K562 (cell line): ENCODE measurements around the gene BTAF1. TPM values are rescaled to one million over a fixed set of nuclear protein-coding genes. Genes with fewer than 3 reads are reported as not detected.

ENCODE experiments used
- ATAC-seq: fragments of 200-7000 bp; cut with Tn5 transposase; 3 replicates; pipeline ENCODE4 v1.9.1; 2020; ENCODE audit warnings: moderate library complexity
- BruUV-seq: library from RNA; stranded (reverse); fragments of 400-500 nt; replicated peaks from 2 replicates; lab custom pipeline; 2021; lab: Mats Ljungman, UMichigan
- CTCF ChIA-PET: fragments of 300-600 bp; formaldehyde crosslinking; extraction: SDS; loops from one replicate; lab custom pipeline; 2021; ENCODE audit warnings: low intra/inter-chr PET ratio; lab: Yijun Ruan, JAX
- POLR2A ChIA-PET: fragments of 300-600, 350-650 bp; sonication (Branson Sonifier 250); formaldehyde crosslinking; extraction: SDS; loops from one replicate; lab custom pipeline; 2021; ENCODE audit warnings: antibody characterized with exemption, inconsistent platforms; lab: Yijun Ruan, JAX
- DNase-seq, 4 experiments: peaks; one replicate each; pipeline versions ENCODE4 v3.0.0 to v3.0.0-alpha.2; 2011 to 2018; ENCODE audit warnings: low spot score in 3 of 4, mixed read lengths in 3 of 4; ENCODE audit errors: extremely low read depth in 1 of 4
- FAIRE-seq: peaks from 2 replicates; lab custom pipeline; 2011; peaks lifted over from hg19 to GRCh38; lab: Jason Lieb, UNC
- H2AFZ ChIP-seq: 2 replicates; pipeline ENCODE4 v1.6.0; 2011; ENCODE audit warnings: low read depth, low read length, control low read depth, inconsistent platforms
- H3K27ac ChIP-seq: fragments of 200-600 bp; 3 replicates; pipeline ENCODE4 v1.8.0; 2011; ENCODE audit warnings: low read depth, mild to moderate bottlenecking, control low read depth, inconsistent platforms, low read length, moderate library complexity, mixed read lengths; ENCODE audit errors: extremely low read depth
- H3K27me3 ChIP-seq, 2 experiments: fragments of 300-600 bp in 1 of 2; 2 replicates in 1 of 2; 3 replicates in 1 of 2; pipeline versions ENCODE4 v1.6.0 to v1.8.0; 2011; ENCODE audit warnings: inconsistent platforms in 2 of 2, low read length in 2 of 2, mild to moderate bottlenecking in 1 of 2, mixed read lengths in 1 of 2, moderate library complexity in 1 of 2; ENCODE audit not compliant: control insufficient read depth in 2 of 2, insufficient read depth in 2 of 2
- H3K36me3 ChIP-seq: fragments of 300-600 bp; 3 replicates; pipeline ENCODE4 v1.8.0; 2011; ENCODE audit warnings: mild to moderate bottlenecking, low read length, inconsistent platforms; ENCODE audit not compliant: control insufficient read depth, insufficient read depth
- H3K4me1 ChIP-seq, 2 experiments: fragments of 200-600 bp in 1 of 2; replicated peaks in 1 of 2; 2 replicates in 1 of 2; 3 replicates in 1 of 2; pipeline versions ENCODE4 v1.5.1 to v1.8.0; 2011; ENCODE audit warnings: inconsistent platforms in 2 of 2, low read length in 2 of 2, mild to moderate bottlenecking in 1 of 2, mixed read lengths in 1 of 2, moderate library complexity in 1 of 2; ENCODE audit not compliant: control insufficient read depth in 2 of 2, insufficient read depth in 2 of 2
- H3K4me2 ChIP-seq: 2 replicates; pipeline ENCODE4 v1.6.1; 2011; ENCODE audit warnings: low read length, control low read depth, inconsistent platforms, mixed read lengths; ENCODE audit not compliant: insufficient read depth
- H3K4me3 ChIP-seq: fragments of 200-600 bp; sonication (generic), shearing (Covaris generic); 2 replicates; pipeline ENCODE4 v1.5.1; 2016; ENCODE audit warnings: control low read depth, inconsistent platforms
- H3K79me2 ChIP-seq: fragments of 200-600 bp; 3 replicates; pipeline ENCODE4 v1.8.0; 2011; ENCODE audit warnings: low read length, inconsistent platforms; ENCODE audit not compliant: control insufficient read depth, insufficient read depth
- H3K9ac ChIP-seq, 2 experiments: 2 replicates each; pipeline versions ENCODE4 v1.6.0 to v1.6.1; 2011; ENCODE audit warnings: low read depth in 2 of 2, low read length in 2 of 2, control low read depth in 1 of 2, inconsistent platforms in 1 of 2, mild to moderate bottlenecking in 1 of 2, mixed read lengths in 1 of 2; ENCODE audit not compliant: insufficient read depth in 1 of 2
- H3K9me1 ChIP-seq: one replicate; pipeline ENCODE4 v1.6.0; 2011; ENCODE audit warnings: inconsistent platforms, mild to moderate bottlenecking, low read length, moderate library complexity; ENCODE audit not compliant: control insufficient read depth, insufficient read depth
- H3K9me3 ChIP-seq: replicated peaks from 2 replicates; pipeline ENCODE4 v1.5.1; 2011; ENCODE audit warnings: low read depth, low read length, inconsistent platforms; ENCODE audit not compliant: control insufficient read depth, insufficient read depth
- H4K20me1 ChIP-seq: replicated peaks from 2 replicates; pipeline ENCODE4 v1.6.1; 2011; ENCODE audit warnings: low read length, inconsistent platforms, mixed read lengths; ENCODE audit not compliant: control insufficient read depth, insufficient read depth
- BDP1 ChIP-seq: IDR thresholded peaks from 3 replicates; pipeline ENCODE4 v1.6.1; 2011; ENCODE audit not compliant: insufficient read length, insufficient read depth
- C11orf30 ChIP-seq: fragments of 450-650 bp; IDR thresholded peaks from 2 replicates; pipeline ENCODE4 v1.6.1; 2016; ENCODE audit warnings: low read depth, mild to moderate bottlenecking
- CBX2 ChIP-seq: fragments of 200-600 bp; sonication (generic); IDR thresholded peaks from one replicate; pipeline ENCODE4 v1.6.1; 2012; ENCODE audit warnings: mild to moderate bottlenecking, low read length, inconsistent platforms; ENCODE audit not compliant: insufficient read depth, poor library complexity, severe bottlenecking
- CHD1 ChIP-seq: fragments of 200-600 bp; sonication (generic); IDR thresholded peaks from one replicate; pipeline ENCODE4 v1.6.1; 2012; ENCODE audit warnings: mild to moderate bottlenecking, moderate library complexity, low read length, inconsistent platforms
- DLX4 ChIP-seq: fragments of 250-450 bp; sonication (Bioruptor Pico); IDR thresholded peaks from 2 replicates; pipeline ENCODE4 v1.6.1; 2021; ENCODE audit warnings: mild to moderate bottlenecking
- ELF1 ChIP-seq: fragments of 200-800 bp; sonication (Bioruptor generic); IDR thresholded peaks from 2 replicates; pipeline ENCODE4 v1.6.1; 2016; ENCODE audit warnings: missing genetic modification characterization, missing compliant biosample characterization
- EP400 ChIP-seq: fragments of 450-650 bp; IDR thresholded peaks from 2 replicates; pipeline ENCODE4 v1.6.1; 2017; ENCODE audit warnings: antibody characterized with exemption, mild to moderate bottlenecking, moderate library complexity
- KAT2B ChIP-seq: IDR thresholded peaks from one replicate; pipeline ENCODE4 v1.6.1; 2012; ENCODE audit warnings: low read depth, mild to moderate bottlenecking, control low read depth, inconsistent platforms, low read length, moderate library complexity
- MAFG ChIP-seq: fragments of 450-650 bp; conservative IDR thresholded peaks from 2 replicates; pipeline ENCODE4 v1.6.1; 2016; ENCODE audit warnings: missing genetic modification characterization, missing compliant biosample characterization
- MAFK ChIP-seq: IDR thresholded peaks from 2 replicates; pipeline ENCODE4 v1.6.1; 2011; ENCODE audit warnings: low read length, improper control_type of control experiment
- MBD1 ChIP-seq: fragments of 250-450 bp; sonication (Bioruptor Pico); IDR thresholded peaks from 2 replicates; pipeline ENCODE4 v1.8.0; 2022; ENCODE audit warnings: inconsistent platforms
- MXD1 ChIP-seq: fragments of 250-450 bp; sonication (Bioruptor Pico); IDR thresholded peaks from 2 replicates; pipeline ENCODE4 v1.8.0; 2021; ENCODE audit warnings: borderline replicate concordance, mild to moderate bottlenecking, moderate library complexity; ENCODE audit not compliant: poor library complexity, severe bottlenecking
- RNF219 ChIP-seq: fragments of 250-450 bp; sonication (Bioruptor Pico); IDR thresholded peaks from 2 replicates; pipeline ENCODE4 v1.5.0; 2022; ENCODE audit warnings: mild to moderate bottlenecking
- SAFB2 ChIP-seq: fragments of 200-400 bp; formaldehyde crosslinking; IDR thresholded peaks from 2 replicates; pipeline ENCODE4 v1.6.1; 2018; ENCODE audit warnings: borderline replicate concordance, low read length, low read depth, moderate library complexity; ENCODE audit not compliant: severe bottlenecking
- THRAP3 ChIP-seq: fragments of 450-650 bp; IDR thresholded peaks from 2 replicates; pipeline ENCODE4 v1.6.1; 2016; ENCODE audit warnings: mild to moderate bottlenecking, inconsistent platforms, borderline replicate concordance
- ZC3H8 ChIP-seq: fragments of 450-650 bp; IDR thresholded peaks from 2 replicates; pipeline ENCODE4 v1.6.1; 2017
- ZNF184 ChIP-seq: sonication (generic); formaldehyde crosslinking; IDR thresholded peaks from 2 replicates; pipeline ENCODE4 v1.5.0; 2020; ENCODE audit warnings: missing genetic modification reagents
- ZNF316 ChIP-seq: fragments of 450-650 bp; IDR thresholded peaks from 2 replicates; pipeline ENCODE4 v1.6.1; 2016
- WGBS: fragments of 100-300 bp; shearing (Covaris generic); methylation state at CpG from one replicate; pipeline ENCODE4 v1.1.6; 2016; ENCODE audit warnings: low coverage, mixed read lengths; ENCODE audit not compliant: insufficient coverage; ENCODE audit errors: missing lambda C conversion rate; 5-methylcytosine and 5-hydroxymethylcytosine counted together
- in situ Hi-C: fragments of 300-500 bp; cut with MboI; formaldehyde crosslinking; loops from 4 replicates; pipeline ENCODE4 v1.15.0; 2018; ENCODE audit warnings: inconsistent platforms, mixed read lengths
- intact Hi-C: fragments of 100-400 bp; cut with micrococcal nuclease; formaldehyde crosslinking; loops from 2 replicates; pipeline ENCODE4 v1.14.2; 2022
- polyA plus RNA-seq, 8 experiments: library from polyadenylated mRNA; depleted of rRNA in 4 of 8; stranded (reverse) in 5 of 8; unstranded in 3 of 8; fragments of >200 nt; fragmentation: Nextera tagmentation in 2 of 8; fragmentation: Illumina TruSeq in 1 of 8; extraction: Ambion mirVana in 2 of 8; extraction: Trizol in 1 of 8; gene quantifications; 2 replicates each; pipeline versions ENCODE4 v1.2.1 to v1.2.3, GENCODE V29; 2011 to 2014; ENCODE audit warnings: inconsistent platforms in 1 of 8, missing spikeins in 1 of 8
- total RNA-seq, 7 experiments: library from RNA; depleted of rRNA in 6 of 7; stranded (reverse); fragments of >200 nt in 6 of 7; fragmentation: Illumina TruSeq in 2 of 7; extraction: Trizol in 2 of 7; gene quantifications; 2 replicates each; pipeline versions ENCODE4 v1.2.1 to v1.2.3, GENCODE V29; 2011 to 2021; ENCODE audit warnings: low replicate concordance in 1 of 7

Gene BTAF1
- total and polyA plus RNA-seq, 9 of the 15 experiments (the other 6 are each of a cell fraction or from before 2014, with no cell fraction given), result 6.6 to 70.7 (median 30.5) TPM

- intact Hi-C loops, result no loop called here
- Histone ChIP-seq H2AFZ (peak overlapping the region; percentile 92), H3K27ac (no peak overlapping the region), H3K36me3 (no peaks in the 10 kb centered on the region), H3K4me3 (no peak overlapping the region), H3K9ac (no peak overlapping the region), H4K20me1 (no peaks in the 10 kb centered on the region), H3K27me3 (no peaks in the 10 kb centered on the region), H3K9me3 (no peaks in the 10 kb centered on the region), H3K4me2 (peak overlapping the region; percentile 38), H3K79me2 (no peaks in the 10 kb centered on the region), H3K9me1 (no peaks in the 10 kb centered on the region), H3K4me1 (peaks cover 0 to 5% of the 10 kb centered on the region in 2 experiments; a peak in 2 of 5 replicates)
- POLR2A ChIA-PET, result no interaction called here
- 37% methylated on average over 18 of the region's 20 CpGs for WGBS
- DNase-seq (no peak), ATAC-seq (peak; percentile 66), FAIRE-seq (no peak)
- no TSS peak for BruUV-seq
- CTCF ChIA-PET, result no interaction called here
- in situ Hi-C loops, result no loop called here
- TF ChIP-seq ZNF184 (CRISPR knock-in tag) (no peak), MBD1 (CRISPR knock-in tag) (no peak), DLX4 (no peak), RNF219 (CRISPR knock-in tag) (no peak), MXD1 (no peak), ELF1 (tag) (no peak), MAFK (peak; percentile 41; the same call in 1 of the 2 replicates), CHD1 (no peak), CBX2 (no peak), C11orf30 (peak; percentile 67; the same call in 1 of the 2 replicates), EP400 (no peak), BDP1 (no peak), ZNF316 (peak; percentile 72), THRAP3 (no peak), MAFG (peak; percentile 40; the same call in 1 of the 2 replicates), KAT2B (no peak), ZC3H8 (no peak), SAFB2 (no peak)
Observed at GRCh38 chr10:91883549-91884444, 39.8 kb upstream of the BTAF1 start.
